Omental fat pad (tissue), 4 donors: ENCODE results near the gene INTS2. TPM values are rescaled to one million over a fixed set of nuclear protein-coding genes. Genes with fewer than 3 reads are reported as not detected.
"Not testable (repeated sequence)": the region's sequence is repeated elsewhere in the genome, so short reads cannot be mapped to it uniquely, and the experiment has no call there.

Experiments used
- ATAC-seq: fragments of 150-250 bp; one replicate; pipeline ENCODE4 v1.9.1; 2016; ENCODE audit warnings: mild to moderate bottlenecking, moderate library complexity; ENCODE audit not compliant: low FRiP score
- DNase-seq: peaks from one replicate; pipeline ENCODE4 v3.0.0-alpha.2; 2019; ENCODE audit warnings: low spot score
- total RNA-seq, 4 donors: library from RNA; depleted of rRNA; stranded (reverse); fragments of >200 nt; gene quantifications; one replicate each; pipeline ENCODE4 v1.1.0, GENCODE V29; 2016
- TF ChIP-seq, protein P1 (sequence below), 3 donors: fragments of 450-650 bp; IDR thresholded peaks; one replicate each; pipeline ENCODE4 v1.5.1; 2016 to 2017; ENCODE audit warnings: antibody characterized with exemption in 3 of 3, mild to moderate bottlenecking in 3 of 3, moderate library complexity in 2 of 3

Gene INTS2
- total RNA-seq, 4 donors from 2014 or later, result 9.6 to 18.0 (median 10.6) TPM

DNA sequence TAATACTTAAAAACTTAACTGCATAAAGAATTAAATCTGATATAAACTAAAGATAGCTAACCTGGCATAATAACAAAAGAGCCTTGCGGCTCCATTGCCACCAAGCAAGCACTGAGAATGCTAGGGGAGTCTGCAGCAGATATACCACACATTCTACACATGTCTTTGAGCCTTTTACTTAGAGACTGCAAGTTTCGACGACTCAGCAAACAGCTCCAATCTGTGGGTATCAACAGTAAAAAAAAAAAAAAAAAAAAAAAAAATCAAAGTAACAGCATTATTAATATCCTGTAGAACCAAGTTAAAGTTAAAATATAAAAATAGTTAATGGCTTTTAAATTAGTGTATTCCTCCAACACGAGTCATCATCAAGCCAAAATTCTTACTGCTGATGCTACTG, 27.8 kb upstream of the INTS2 start:
- TF ChIP-seq, protein P1, sequence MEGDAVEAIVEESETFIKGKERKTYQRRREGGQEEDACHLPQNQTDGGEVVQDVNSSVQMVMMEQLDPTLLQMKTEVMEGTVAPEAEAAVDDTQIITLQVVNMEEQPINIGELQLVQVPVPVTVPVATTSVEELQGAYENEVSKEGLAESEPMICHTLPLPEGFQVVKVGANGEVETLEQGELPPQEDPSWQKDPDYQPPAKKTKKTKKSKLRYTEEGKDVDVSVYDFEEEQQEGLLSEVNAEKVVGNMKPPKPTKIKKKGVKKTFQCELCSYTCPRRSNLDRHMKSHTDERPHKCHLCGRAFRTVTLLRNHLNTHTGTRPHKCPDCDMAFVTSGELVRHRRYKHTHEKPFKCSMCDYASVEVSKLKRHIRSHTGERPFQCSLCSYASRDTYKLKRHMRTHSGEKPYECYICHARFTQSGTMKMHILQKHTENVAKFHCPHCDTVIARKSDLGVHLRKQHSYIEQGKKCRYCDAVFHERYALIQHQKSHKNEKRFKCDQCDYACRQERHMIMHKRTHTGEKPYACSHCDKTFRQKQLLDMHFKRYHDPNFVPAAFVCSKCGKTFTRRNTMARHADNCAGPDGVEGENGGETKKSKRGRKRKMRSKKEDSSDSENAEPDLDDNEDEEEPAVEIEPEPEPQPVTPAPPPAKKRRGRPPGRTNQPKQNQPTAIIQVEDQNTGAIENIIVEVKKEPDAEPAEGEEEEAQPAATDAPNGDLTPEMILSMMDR (IDR thresholded peaks at IDR 0.05), result no peak
- no peak for DNase-seq
- ATAC-seq, result no peak

DNA sequence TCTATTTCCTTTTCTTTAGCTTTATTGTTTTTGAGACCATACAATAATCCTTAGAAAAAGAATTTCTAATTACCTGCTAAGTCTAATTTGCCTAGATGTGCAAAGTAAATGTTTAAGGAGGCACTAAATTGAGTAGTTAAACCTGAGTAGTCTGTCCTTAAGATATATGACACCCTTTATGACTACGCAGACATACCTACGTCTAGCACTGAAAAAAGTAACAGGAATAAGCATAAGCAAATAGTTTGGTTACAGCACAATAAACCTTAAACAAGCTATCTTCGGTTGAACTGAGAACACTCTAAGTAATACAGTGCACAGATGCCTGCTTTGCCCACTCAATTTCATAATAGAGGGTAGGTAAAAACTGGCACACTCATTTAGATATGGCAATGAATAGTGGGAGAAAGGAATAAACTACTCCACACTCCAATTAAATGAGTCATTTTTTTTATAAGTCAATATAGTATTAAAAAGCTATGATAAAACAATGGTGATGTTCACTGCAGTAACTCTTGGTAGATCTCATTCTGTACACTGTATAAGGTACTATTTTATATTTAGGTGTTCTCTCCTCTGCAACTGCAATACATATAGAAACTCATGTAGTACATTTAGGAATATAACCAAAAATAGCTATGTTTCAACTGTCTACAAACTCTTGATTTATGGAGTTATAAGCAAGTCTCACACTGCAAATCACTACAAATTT, 19.7 kb upstream of the INTS2 start:
- TF ChIP-seq, protein P1 (IDR thresholded peaks at IDR 0.05), result no peak

DNA sequence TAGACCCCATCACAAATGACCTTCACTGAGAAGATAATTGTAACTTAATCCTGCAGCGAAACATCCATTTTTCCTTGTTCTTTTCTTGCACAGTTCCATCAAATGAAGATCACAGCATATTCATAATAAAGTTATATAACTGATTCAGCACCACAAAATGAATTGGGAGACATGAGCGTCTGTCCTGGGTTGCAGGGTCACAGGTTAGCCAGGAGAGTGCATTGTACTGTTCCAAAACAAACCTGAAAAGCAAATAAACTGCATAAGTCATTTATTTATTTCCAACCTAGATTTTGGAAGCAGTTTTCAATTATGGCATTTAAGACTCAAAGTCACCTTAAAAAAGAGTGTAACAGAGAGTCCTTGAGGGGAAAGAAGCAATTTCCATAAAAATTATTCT, 18.6 kb upstream of the INTS2 start:
- ATAC-seq (no peak), DNase-seq (no peak)
- TF ChIP-seq, protein P1 (IDR thresholded peaks at IDR 0.05), result no peak

More for the DNA sequence above, 19.7 kb upstream of the INTS2 start:
- DNase-seq, result no peak
- no peak for ATAC-seq

DNA sequence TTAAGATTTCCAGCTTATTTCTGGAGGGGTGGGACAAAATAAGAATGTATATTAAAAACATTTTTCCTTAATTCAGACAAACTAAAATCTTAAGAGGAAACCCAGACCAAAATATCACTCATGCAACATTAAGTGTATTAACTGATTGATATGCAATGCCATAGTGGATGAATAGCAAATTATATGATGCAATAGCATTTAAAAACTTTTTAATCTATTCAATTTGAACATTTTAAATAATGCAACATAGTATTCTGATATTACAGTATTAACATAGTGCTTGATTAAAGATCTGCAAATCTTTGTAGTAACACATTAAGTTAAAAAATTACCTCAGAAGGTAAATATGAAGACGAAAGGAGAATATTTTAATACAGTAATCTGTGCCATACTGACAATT, 15.3 kb upstream of the INTS2 start:
- TF ChIP-seq, protein P1 (IDR thresholded peaks at IDR 0.05), result no peak
- DNase-seq (no peak), ATAC-seq (no peak)

DNA sequence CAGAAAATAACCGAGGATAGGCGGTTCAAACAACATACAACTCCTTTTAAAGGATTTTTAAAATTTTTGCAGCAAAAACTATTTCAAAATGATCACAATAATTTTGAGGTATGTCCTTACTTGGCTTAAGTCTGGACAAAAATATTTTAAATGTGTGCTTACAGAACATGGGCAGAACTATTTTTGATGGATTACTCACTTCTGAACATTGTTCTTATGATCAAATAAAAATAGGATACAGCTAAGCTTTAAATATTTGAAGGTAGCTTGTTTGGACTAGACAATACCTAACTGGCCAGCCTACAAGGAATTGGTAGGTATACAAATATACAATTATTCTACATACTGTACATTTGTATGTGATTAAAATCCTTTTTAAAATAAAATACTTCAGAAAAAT, 14.3 kb upstream of the INTS2 start:
- DNase-seq (no peak), ATAC-seq (no peak)
- TF ChIP-seq, protein P1 (IDR thresholded peaks at IDR 0.05), result no peak

DNA sequence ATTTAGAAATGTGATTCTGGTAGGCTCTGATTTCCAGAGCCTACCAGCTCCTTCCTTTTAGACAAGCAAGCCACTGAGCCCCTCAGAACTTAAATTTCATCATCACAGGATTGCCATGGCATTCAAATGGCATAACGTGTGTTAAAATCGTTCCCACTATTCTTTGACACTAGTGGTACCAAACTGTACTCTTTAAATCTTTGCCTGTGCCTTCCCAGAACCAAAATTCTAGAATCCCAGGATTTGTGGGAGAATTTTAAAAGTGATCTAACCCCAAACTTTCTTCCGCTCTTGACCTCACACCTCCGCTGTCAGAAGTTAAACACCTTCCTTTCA, 287 bp upstream of the INTS2 start:
- no peak for DNase-seq
- ATAC-seq, result no peak
- TF ChIP-seq, protein P1 (IDR thresholded peaks at IDR 0.05), result no peak

DNA sequence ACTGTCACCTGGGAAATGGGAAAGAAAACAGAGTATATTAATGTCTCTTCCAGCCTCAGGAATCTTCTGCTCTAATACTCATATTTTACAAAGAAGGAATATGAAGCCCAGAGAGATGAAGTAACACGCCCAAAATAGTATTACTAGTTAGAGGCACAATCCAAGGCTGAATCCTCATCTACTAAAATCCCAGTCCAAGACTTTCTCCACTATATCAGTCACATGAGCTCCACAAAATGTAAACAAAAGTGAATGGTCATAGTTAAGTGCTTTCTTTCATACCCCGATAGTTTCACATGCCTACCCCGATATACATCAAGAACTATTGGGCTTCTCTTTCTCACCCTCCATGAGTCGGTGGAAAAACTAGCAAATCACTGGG, 965 bp downstream of the INTS2 start:
- TF ChIP-seq, protein P1 (IDR thresholded peaks at IDR 0.05), result no peak
- DNase-seq (no peak), ATAC-seq (peak; percentile 5)

DNA sequence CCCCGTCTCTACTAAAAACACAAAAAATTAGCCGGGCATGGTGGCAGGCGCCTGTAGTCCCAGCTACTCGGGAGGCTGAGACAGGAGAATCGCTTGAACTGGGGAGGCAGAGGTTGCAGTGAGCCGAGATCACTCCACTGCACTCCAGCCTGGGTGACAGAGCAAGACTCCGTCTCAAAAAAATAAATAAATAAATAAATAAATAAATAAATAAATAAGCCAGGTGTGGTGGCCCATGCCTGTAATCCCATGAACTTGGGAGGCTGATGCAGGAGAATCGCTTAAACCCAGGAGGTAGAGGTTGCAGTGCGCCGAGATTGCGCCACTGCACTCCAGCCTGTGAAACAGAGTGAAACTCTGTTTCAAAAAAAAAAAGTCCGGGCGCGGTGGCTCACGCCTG, 12.6 kb downstream of the INTS2 start:
- not testable (repeated sequence) for ATAC-seq, DNase-seq
